BE2C (cell line): ENCODE results near the gene HS3ST5.

Experiments
- DNase-seq: peaks from one replicate; pipeline ENCODE4 v3.0.0-alpha.2; 2020
- H3K27me3 ChIP-seq: fragments of 250-450 bp; sonication (Bioruptor Pico); 2 replicates; pipeline ENCODE4 v1.5.1; 2020; ENCODE audit warnings: mild to moderate bottlenecking
- H3K36me3 ChIP-seq: fragments of 250-450 bp; sonication (Bioruptor Pico); 2 replicates; pipeline ENCODE4 v1.5.1; 2020; ENCODE audit warnings: mild to moderate bottlenecking
- H3K4me1 ChIP-seq: fragments of 250-450 bp; sonication (Bioruptor Pico); 2 replicates; pipeline ENCODE4 v1.5.1; 2020
- H3K4me3 ChIP-seq: 2 replicates; pipeline ENCODE4 v1.5.1; 2011; ENCODE audit warnings: low read depth, low read length
- H3K9me3 ChIP-seq: fragments of 250-450 bp; sonication (Bioruptor Pico); 2 replicates; pipeline ENCODE4 v1.5.1; 2020
- CTCF ChIP-seq: IDR thresholded peaks from 2 replicates; pipeline ENCODE4 v1.5.1; 2012; ENCODE audit warnings: mild to moderate bottlenecking, low read depth, low read length

The HS3ST5 gene

DNA sequence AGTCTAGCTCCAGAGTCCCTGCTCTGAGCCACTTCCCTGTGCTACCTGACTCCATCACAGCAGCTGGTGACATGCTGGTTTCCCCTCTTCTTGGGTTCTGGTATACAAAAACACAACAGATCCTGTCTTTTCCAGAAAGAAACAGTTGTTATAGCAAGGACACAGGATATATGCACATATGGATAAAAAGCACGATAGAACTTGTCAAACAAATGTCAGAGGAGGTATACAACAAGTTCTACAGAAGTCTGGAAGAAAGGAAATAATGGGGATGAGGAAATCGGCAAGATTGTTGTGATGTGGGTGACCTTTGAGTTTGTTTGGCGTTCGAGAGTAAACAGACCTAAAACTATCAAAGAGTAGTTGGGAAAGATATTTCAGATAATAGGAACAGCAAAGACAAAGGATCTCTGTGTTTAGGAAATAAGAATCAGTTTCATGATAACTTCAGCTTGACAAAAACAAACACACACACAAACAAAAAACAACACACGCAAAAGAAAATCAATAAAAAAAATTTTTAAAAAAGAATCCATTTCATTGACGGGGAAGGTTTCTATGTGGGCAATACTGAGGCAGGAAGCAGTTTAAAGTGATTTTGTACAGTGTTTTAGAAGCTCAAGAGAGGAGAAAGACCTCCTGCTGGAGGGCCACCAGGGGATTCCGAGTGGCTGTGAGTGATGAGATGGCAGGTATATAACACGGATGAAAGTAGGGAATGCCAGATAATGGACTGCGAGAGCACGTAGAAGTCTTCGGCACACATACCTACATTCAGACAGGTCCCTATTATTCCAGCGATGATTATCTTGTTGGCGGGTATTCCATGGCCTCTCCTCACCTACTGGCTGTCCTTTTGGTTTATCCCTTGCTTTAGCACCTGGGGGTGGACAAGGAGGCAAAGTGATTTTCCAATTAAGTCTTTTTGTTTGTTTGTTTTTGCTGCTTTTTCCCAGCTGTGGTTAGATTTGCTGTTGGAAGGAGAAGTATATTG, 174.9 kb downstream of the HS3ST5 start:
- Histone ChIP-seq H3K4me1 (peaks cover 11% of the 10 kb centered on the region), H3K4me3 (no peak overlapping the region), H3K36me3 (peaks cover 6% of the 10 kb centered on the region), H3K27me3 (no peaks in the 10 kb centered on the region), H3K9me3 (no peaks in the 10 kb centered on the region)
- no peak for DNase-seq
- TF ChIP-seq CTCF, result no peak

GRCh38 chr6:114164207-114164606, 178.6 kb downstream of the HS3ST5 start:
- no peaks in the 10 kb centered on the region for H3K27me3 ChIP-seq
- H3K36me3 ChIP-seq, result peaks cover 6% of the 10 kb centered on the region
- no peak for DNase-seq
- no peaks in the 10 kb centered on the region for H3K9me3 ChIP-seq
- H3K4me1 ChIP-seq, result peaks cover 2% of the 10 kb centered on the region; the same call in 1 of the 2 replicates
- no peak overlapping the region for H3K4me3 ChIP-seq
- no peak for TF ChIP-seq CTCF

- Histone ChIP-seq H3K9me3 (no peaks in the 10 kb centered on the region), H3K4me1 (peaks cover 8% of the 10 kb centered on the region), H3K36me3 (peaks cover 6% of the 10 kb centered on the region), H3K27me3 (no peaks in the 10 kb centered on the region), H3K4me3 (no peak overlapping the region)
- no peak for TF ChIP-seq CTCF
- DNase-seq, result no peak
Measured at GRCh38 chr6:114162691-114163347, 180.0 kb downstream of the HS3ST5 start.

DNA sequence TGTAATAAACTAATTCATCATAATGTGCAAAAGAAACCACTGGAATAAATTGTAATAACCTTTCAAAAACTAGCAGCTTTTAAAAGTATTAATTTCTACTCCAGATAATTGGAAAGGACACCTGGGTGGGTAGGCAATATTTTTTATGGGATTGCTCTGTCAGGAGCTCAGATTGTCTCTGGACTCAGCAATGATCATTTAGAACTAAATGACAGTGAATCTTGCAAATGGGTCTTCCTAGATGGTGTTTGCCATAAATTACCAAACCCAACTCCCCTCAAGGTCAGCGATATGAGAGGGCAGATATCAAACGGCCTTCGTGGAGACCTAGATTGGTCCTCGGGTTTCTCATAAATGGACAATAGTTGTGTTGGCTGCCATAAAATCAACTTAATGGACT, 181.9 kb downstream of the HS3ST5 start:
- DNase-seq, result no peak
- Histone ChIP-seq H3K27me3 (no peaks in the 10 kb centered on the region), H3K36me3 (peaks cover 5% of the 10 kb centered on the region), H3K4me1 (peaks cover 10% of the 10 kb centered on the region), H3K4me3 (no peak overlapping the region), H3K9me3 (no peaks in the 10 kb centered on the region)
- no peak for TF ChIP-seq CTCF

DNA sequence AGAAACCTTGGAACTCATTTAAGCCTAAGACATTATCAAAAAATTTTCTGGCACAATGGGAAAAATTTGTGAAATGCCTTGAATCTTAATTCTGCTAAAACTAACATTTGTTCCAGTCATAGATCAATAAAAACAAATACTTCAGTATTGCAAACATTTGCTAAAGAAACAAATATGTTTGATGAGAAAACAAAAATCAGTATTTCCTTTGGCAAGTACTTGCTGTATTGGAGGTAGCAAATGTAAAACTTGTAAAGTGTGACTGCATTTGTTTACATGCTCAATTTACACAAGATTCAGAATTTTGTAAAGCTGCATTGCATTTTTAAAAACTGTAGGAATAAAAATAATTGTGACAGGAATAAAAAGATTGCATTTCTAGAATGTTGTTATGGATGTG, 183.1 kb downstream of the HS3ST5 start:
- Histone ChIP-seq H3K9me3 (no peaks in the 10 kb centered on the region), H3K27me3 (no peaks in the 10 kb centered on the region), H3K4me3 (no peak overlapping the region), H3K36me3 (peaks cover 5% of the 10 kb centered on the region), H3K4me1 (peaks cover 13% of the 10 kb centered on the region)
- TF ChIP-seq CTCF, result no peak
- DNase-seq, result no peak
